ENCODE data around the gene CD48.

DNA sequence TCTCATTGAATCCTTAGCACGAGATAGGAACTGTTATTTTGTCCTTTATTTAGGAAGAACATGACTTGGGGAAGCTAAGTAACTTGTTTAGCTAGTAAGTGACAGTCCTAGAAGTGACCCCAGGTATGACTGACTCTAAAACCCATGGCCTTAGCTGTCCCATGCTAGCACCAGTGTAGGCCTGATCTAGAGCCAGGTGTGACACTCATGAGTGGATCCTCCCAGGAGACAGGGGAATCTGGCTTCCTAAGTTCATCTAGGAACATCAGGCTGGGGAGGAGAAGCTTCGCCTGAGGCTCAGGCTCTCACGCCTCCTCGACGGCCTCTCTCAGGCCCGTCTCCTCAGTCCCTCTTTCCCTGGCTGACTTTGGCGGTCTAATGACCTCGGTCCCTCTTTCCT, 31.2 kb downstream of the CD48 start:
- TF ChIP-seq, protein P1, sequence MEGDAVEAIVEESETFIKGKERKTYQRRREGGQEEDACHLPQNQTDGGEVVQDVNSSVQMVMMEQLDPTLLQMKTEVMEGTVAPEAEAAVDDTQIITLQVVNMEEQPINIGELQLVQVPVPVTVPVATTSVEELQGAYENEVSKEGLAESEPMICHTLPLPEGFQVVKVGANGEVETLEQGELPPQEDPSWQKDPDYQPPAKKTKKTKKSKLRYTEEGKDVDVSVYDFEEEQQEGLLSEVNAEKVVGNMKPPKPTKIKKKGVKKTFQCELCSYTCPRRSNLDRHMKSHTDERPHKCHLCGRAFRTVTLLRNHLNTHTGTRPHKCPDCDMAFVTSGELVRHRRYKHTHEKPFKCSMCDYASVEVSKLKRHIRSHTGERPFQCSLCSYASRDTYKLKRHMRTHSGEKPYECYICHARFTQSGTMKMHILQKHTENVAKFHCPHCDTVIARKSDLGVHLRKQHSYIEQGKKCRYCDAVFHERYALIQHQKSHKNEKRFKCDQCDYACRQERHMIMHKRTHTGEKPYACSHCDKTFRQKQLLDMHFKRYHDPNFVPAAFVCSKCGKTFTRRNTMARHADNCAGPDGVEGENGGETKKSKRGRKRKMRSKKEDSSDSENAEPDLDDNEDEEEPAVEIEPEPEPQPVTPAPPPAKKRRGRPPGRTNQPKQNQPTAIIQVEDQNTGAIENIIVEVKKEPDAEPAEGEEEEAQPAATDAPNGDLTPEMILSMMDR (IDR thresholded peaks at IDR 0.05): no peak
- TF ChIP-seq POLR2A (IDR thresholded peaks at IDR 0.05): no peak
